ENCODE measurements around the gene PPP2R3B.

GRCh38 chrX:378443-378842 is 8.3 kb downstream of the PPP2R3B start:
- TF ChIP-seq CTCF (IDR thresholded peaks at IDR 0.05; ENCODE audit: low read depth, low read length, poor library complexity, severe bottlenecking) (no peak), EZH2phosphoT487 (IDR thresholded peaks at IDR 0.05; ENCODE audit: borderline replicate concordance, low read length) (no peak)

Data from DOHH2 (cell line).